KMS-11 (cell line): ENCODE measurements around the gene RHOXF2B.
"Not testable (repeated sequence)": the region's sequence is repeated elsewhere in the genome, so short reads cannot be mapped to it uniquely, and the experiment has no call there.

Experiments
- H2AFZ ChIP-seq: fragments of 200-600 bp; sonication (generic); 2 replicates; pipeline ENCODE4 v1.6.1; 2016; ENCODE audit warnings: antibody characterized with exemption, mixed run types, low read depth
- H3K27ac ChIP-seq: fragments of 200-600 bp; sonication (generic); 2 replicates; pipeline ENCODE4 v1.6.1; 2016; ENCODE audit warnings: mild to moderate bottlenecking, mixed run types
- H3K27me3 ChIP-seq: fragments of 200-600 bp; sonication (generic); 2 replicates; pipeline ENCODE4 v1.6.1; 2017; ENCODE audit warnings: mild to moderate bottlenecking, low read depth, mixed run types, moderate library complexity; ENCODE audit not compliant: insufficient read depth
- H3K36me3 ChIP-seq: fragments of 200-600 bp; sonication (generic); 2 replicates; pipeline ENCODE4 v1.6.1; 2017; ENCODE audit warnings: mild to moderate bottlenecking, mixed run types; ENCODE audit not compliant: insufficient read depth
- H3K4me1 ChIP-seq: fragments of 200-600 bp; sonication (generic); 2 replicates; pipeline ENCODE4 v1.6.1; 2016; ENCODE audit warnings: mild to moderate bottlenecking, low read depth, mixed run types; ENCODE audit not compliant: poor library complexity, severe bottlenecking
- H3K4me2 ChIP-seq: fragments of 200-600 bp; sonication (generic); 2 replicates; pipeline ENCODE4 v1.7.0; 2016; ENCODE audit warnings: mild to moderate bottlenecking, mixed run types
- H3K4me3 ChIP-seq: fragments of 200-600 bp; sonication (generic); IDR thresholded peaks from 2 replicates; pipeline ENCODE4 v1.6.1; 2017; ENCODE audit warnings: low read depth, low read length, mixed read lengths; ENCODE audit not compliant: insufficient read depth
- H3K79me2 ChIP-seq: fragments of 200-600 bp; sonication (generic); 2 replicates; pipeline ENCODE4 v1.6.1; 2016; ENCODE audit warnings: low read depth, mixed run types; ENCODE audit not compliant: insufficient read depth
- H3K9ac ChIP-seq: fragments of 200-600 bp; sonication (generic); 2 replicates; pipeline ENCODE4 v1.6.1; 2016; ENCODE audit warnings: mild to moderate bottlenecking, mixed run types
- H4K20me1 ChIP-seq: fragments of 200-600 bp; sonication (generic); 2 replicates; pipeline ENCODE4 v1.6.1; 2016; ENCODE audit warnings: mild to moderate bottlenecking, mixed run types; ENCODE audit not compliant: insufficient read depth
- CTCF ChIP-seq: fragments of 200-600 bp; sonication (generic); conservative IDR thresholded peaks from 2 replicates; pipeline ENCODE4 v1.6.1; 2017; ENCODE audit warnings: low read depth, mild to moderate bottlenecking, antibody characterized with exemption, low read length, moderate library complexity, mixed read lengths

RHOXF2B gene

GRCh38 chrX:120077590-120077989, at the start of gene RHOXF2B:
RHOXF2B (minus strand) TSS chrX:120077690; CDS start chrX:120077552, 138 bp downstream.
- not testable (repeated sequence) for H4K20me1 ChIP-seq, H3K4me2 ChIP-seq, H3K36me3 ChIP-seq, H3K27ac ChIP-seq, H3K79me2 ChIP-seq, H3K9ac ChIP-seq, H3K4me1 ChIP-seq, H2AFZ ChIP-seq, H3K27me3 ChIP-seq, H3K4me3 ChIP-seq

GRCh38 chrX:120125444-120125843, 48.0 kb upstream of the RHOXF2B start:
- Histone ChIP-seq H3K36me3 (no peaks in the 10 kb centered on the region), H3K27me3 (no peaks in the 10 kb centered on the region), H3K79me2 (no peaks in the 10 kb centered on the region), H3K4me1 (no peaks in the 10 kb centered on the region), H3K4me3 (no peak overlapping the region), H3K9ac (no peak overlapping the region), H3K27ac (no peak overlapping the region), H2AFZ (no peak overlapping the region), H3K4me2 (no peak overlapping the region), H4K20me1 (no peaks in the 10 kb centered on the region)
- TF ChIP-seq CTCF = no peak

- H3K79me2 ChIP-seq = no peaks in the 10 kb centered on the region
- no peaks in the 10 kb centered on the region for H3K36me3 ChIP-seq
- H3K9ac ChIP-seq = no peak overlapping the region
- H3K4me3 ChIP-seq = no peak overlapping the region
- H2AFZ ChIP-seq = no peak overlapping the region
- no peak overlapping the region for H3K27ac ChIP-seq
- H3K27me3 ChIP-seq = no peaks in the 10 kb centered on the region
- no peak for TF ChIP-seq CTCF
- no peaks in the 10 kb centered on the region for H3K4me1 ChIP-seq
- H3K4me2 ChIP-seq = no peak overlapping the region
- H4K20me1 ChIP-seq = no peaks in the 10 kb centered on the region
Measured at GRCh38 chrX:120120223-120120622, 42.7 kb upstream of the RHOXF2B start.

- no peak within 1 kb of the TSS for H3K9ac ChIP-seq
- no peak within 1 kb of the TSS for H2AFZ ChIP-seq
- H3K4me3 ChIP-seq = no peak within 1 kb of the TSS
- TF ChIP-seq CTCF = no peak
- H3K79me2 ChIP-seq = no peaks in the 10 kb centered on the region
- H3K4me1 ChIP-seq = no peaks in the 10 kb centered on the region
- no peak within 1 kb of the TSS for H3K27ac ChIP-seq
- no peak within 1 kb of the TSS for H3K4me2 ChIP-seq
- no peaks in the 10 kb centered on the region for H3K27me3 ChIP-seq
- no peaks in the 10 kb centered on the region for H4K20me1 ChIP-seq
- no peaks in the 10 kb centered on the region for H3K36me3 ChIP-seq
Measured at GRCh38 chrX:120115438-120115963, 38.0 kb upstream of the RHOXF2B start, which contains the start of gene RHOXF1. RHOXF1 (minus strand) TSS chrX:120115913; CDS start chrX:120115862, 51 bp downstream.

- no peak for TF ChIP-seq CTCF
- no peak overlapping the region for H3K9ac ChIP-seq
- H3K79me2 ChIP-seq = no peaks in the 10 kb centered on the region
- H3K4me3 ChIP-seq = no peak overlapping the region
- no peaks in the 10 kb centered on the region for H3K36me3 ChIP-seq
- no peaks in the 10 kb centered on the region for H4K20me1 ChIP-seq
- no peaks in the 10 kb centered on the region for H3K27me3 ChIP-seq
- H3K27ac ChIP-seq = no peak overlapping the region
- no peaks in the 10 kb centered on the region for H3K4me1 ChIP-seq
- H3K4me2 ChIP-seq = no peak overlapping the region
- no peak overlapping the region for H2AFZ ChIP-seq
Measured at GRCh38 chrX:120111611-120112010, 34.1 kb upstream of the RHOXF2B start.
